GM18502 (cell line): ENCODE measurements around the gene LDAH.

Experiments
- ATAC-seq: cut with Tn5 transposase; IDR thresholded peaks from one replicate; pipeline ENCODE4 v1.9.1; 2021; ENCODE audit warnings: mild to moderate bottlenecking; ENCODE audit not compliant: unreplicated experiment, poor library complexity

Gene LDAH

DNA sequence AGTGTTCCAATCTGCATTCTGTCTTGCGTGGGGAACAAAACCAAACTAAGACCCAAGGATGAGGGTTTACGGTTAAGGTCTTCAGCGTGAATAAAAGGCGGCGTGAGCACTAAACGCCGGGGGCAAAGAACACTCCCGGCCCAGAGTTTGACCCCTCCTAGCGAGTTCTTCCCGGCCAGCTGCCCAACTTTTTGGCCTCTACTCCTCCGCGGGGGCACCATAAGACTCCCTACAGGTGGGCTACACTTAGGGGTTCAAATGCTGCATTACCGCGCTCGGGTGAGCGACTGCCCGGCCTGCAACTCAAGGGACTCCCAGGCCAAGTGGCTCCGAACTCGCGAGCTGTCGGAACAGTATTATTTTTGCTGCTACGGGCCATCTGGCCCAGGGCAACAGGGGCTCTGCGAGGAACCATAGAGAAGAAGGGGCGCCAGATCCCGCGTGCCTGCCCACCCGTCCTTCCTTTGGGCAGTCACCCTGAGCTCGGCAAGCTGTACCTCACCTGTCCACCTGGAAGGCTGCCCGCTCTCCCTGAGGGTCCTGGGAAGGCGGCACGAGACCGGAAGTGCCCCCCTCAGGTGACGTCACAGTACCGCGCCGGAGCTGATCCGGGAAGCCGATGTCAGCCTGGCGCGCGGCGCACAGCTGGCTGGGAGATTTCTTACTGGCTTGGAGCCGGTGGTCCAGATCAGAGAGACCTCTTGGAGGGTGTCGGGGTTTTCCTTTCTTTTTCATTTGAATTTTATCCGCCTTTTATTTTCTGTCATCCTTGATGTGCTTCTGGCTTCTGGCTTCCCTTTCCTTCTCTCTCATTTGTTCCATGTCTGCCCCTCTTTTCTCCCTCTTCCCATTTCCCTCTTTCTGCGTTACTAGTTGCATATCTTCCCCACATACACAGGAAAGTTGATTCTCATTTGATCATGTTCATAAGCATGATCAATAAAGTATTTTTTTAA lies at the start of gene LDAH:
Gene LDAH (minus strand): TSS at position 567 of the 956 bp plus-strand sequence. CDS start 21,638 bp downstream, outside the sequence.
- peak; percentile 90 for ATAC-seq

DNA sequence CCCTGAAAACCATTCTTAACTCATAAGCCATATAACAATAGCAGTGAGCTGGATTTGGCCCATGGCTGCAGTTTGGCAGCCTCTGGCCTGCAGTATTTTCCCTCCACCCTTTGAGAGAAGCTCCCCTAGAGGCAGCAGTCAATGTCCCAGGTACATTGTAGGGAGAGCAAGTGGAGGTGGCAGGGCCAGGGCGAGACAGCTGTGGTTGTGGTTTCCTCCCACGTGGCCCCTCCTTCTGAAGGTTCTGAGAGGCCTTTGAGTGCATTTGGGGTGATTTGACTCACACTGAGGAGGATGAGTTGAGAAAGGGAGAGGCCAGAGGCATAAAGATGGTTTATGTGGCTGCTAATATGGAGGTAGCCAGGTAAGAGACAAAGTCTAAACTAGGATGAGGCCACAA lies 45.5 kb upstream of the LDAH start:
- peak; percentile 100 for ATAC-seq

DNA sequence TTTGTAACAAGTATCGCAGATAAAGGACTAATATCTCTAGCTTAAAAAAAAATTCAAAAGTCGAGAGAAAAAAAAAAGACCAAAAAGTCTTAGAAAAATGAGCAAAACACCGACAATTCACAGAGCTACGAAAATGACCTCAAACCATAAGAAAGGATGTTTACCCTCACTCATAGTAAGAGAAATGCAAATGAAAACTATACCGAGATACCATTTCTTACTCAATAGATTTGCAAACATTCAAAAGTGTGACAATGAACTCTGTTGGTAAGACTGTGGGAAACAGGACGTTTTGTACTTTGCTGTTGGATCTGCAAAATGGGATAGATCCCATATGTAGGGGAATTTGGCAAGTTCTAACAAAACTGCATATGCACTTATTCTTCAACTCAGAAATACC lies 39.9 kb upstream of the LDAH start:
- ATAC-seq: no peak

DNA sequence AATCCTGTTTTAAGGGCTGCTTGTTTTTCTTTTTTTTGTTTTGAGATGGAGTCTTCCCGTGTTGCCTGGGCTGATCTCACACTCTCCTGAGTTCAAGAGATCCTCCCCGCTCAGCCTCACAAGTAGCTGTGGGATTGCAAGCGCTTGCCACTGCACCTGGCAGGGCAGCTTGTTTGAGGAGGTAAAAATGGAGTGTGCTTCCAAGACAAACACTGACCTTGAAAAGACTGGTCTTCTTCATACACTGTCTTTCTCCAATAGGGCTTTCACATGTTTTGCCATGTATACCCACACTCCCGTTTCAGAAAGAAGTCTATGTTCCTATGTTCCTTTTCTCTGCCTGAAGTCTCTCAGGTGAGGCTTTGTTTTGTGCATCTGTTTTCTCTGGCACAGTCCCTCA lies 32.6 kb upstream of the LDAH start:
- ATAC-seq: no peak

DNA sequence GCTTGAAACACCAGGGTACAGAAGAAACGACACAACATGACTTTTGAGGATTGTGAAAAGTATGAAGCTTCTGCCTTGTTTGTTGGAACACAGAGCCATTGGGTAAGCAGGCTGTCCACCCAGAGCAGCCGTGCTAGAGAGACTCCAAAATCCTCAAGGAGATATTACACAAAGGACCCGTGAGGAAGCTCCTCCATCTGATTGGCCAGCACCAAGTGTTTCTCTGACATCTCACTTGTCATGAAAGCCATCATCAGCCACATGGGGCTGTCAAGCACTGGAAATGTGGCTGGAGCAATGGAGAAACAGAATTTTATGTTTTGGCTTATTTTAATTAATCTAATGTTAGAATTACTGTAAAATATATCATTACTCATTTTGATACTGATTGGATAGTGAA lies 29.8 kb upstream of the LDAH start:
- no peak for ATAC-seq

DNA sequence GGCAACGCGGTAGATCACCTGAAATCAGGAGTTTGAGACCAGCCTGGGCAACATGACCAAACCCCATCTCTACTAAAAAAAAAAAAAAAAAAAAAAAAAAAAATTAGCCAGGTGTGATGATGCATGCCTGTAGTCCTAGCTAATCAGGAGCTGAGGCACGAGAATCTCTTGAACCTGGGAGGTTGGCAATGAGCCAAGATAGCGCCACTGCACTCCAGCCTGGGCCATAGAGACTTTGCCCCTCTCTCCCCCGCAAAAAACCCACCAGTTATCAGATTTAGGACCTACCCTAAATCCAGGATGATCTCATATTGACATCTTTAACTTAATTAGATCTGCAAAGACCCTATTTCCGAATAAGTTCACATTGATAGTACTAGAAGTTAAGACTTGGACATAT lies 29.2 kb upstream of the LDAH start:
- no peak for ATAC-seq

DNA sequence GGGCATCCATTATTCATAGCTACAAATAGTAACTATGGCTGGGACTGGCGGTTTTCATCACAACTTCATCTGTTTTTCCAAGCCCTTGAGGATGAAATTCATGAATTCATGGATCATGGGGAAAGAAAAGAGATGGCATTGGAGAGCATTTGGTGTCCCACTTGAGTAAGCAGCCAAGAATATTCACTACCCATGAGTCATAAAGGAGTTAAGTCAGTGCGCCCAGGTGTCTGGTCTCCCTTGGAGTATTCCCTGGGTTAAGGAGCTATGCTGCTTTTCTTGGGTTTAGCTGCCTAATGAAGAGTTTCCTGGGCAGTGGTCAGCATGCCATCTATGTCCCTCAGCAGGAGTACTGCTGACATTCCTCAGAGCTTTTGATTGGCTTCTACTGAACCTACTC lies 21.3 kb upstream of the LDAH start:
- ATAC-seq: no peak

DNA sequence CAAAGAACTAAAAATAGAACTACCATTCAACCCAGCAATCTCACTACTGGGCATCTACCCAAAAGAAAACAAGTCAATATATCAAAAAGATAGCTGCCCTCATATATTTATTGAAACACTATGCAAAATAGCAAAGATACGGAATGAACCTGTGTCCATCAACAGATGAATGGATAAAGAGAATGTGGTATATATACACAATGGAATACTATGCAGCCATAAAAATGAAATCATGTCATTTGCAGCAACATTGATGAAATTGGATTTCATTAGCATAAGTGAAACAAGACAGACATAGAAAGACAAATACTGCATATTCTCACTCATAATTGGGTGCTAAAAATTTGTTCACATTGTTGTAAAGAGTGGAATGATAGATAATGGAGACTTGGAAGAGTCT lies 16.2 kb upstream of the LDAH start:
- ATAC-seq: no peak

DNA sequence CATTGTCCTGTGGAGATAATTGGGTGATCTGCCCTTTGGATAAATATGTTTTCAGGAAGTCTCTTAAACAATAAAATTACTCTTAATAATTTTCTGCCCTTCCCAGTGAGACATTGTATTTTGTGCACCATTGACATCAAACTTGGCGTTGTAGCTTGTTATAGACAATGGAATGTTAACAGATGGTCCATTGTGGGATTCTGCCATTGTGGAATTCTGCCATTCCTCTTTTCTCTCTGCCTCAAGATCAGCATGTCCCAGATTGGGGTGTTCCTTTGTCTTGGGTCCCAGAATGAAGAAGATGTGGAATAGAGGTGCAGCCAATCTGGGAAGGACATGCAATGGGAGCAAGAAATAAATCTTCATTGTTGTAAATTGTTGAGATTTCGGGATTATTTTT lies 15.1 kb upstream of the LDAH start:
- no peak for ATAC-seq

DNA sequence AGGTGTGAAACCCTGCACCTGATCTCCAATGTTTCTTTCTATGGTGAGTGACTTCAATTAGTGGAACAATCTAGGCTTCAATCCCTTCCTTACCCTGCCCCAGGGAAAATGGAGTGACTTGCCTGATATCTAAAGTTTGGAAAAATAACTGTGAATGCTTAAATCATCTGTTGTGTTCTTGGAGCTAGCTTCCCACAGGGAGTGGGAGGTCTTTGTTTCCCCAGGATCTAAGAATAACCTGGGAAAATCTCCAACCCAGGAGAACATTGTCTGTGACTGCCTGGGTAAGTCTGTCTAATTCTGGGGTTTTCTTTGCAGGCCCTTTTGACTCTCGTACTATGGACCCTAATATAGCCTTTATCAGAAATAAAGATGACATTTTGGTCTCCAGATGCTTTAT lies 13.6 kb upstream of the LDAH start:
- ATAC-seq: no peak

DNA sequence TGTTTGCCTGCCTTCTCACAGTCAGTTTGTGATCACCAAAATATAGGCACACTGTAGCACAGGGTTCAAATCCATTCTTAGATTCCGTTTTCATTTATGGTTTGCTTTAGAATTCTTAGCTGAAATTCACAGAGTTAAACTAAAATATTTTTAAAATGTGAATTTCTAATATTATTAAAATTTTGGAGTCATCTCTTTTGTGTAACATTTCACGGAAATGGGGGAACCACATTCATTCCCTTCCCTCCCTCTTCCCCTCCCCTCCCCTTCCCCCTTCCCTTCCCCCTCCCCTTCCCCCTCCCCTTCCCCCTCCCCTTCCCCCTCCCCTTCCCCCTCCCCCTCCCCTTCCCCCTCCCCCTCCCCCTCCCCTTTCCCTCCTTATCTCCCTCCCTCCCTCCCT lies 11.4 kb upstream of the LDAH start:
- ATAC-seq: no peak

DNA sequence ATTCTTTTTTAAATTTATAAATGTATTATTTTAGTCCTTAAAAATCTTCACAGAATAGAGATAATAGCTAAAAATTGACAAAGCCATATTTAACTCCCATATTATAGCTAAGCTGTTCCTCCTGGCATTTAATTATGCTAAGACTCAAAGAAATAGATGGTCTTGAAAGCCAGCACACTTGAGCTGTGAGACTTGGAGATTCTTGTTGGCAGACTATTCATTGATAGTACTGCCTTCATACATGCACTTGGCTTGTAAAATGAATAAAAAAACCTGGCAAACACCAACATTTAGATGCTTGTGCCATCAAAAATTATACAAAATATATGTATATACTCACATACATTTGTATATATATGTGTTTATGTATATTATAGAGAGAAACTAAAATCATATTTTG lies 9.7 kb upstream of the LDAH start:
- ATAC-seq: no peak

DNA sequence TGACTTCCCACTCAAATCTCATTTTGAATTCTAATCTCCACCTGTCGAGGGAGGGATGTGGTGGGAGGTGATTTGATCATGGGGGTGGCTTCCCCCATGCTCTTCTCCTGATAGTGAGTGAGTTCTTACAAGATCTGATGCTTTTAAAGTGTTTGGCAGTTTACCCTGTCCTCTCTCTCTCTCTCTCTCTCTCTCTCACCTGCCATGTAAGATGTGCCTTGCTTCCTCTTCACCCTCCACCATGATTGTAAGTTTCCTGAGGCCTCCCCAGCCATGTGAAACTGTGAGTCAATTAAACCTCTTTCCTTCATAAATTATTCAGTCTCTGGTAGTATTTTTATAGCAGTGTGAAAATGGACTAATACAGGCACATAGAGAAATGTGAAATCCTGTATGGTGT lies 7.0 kb upstream of the LDAH start:
- ATAC-seq: no peak

DNA sequence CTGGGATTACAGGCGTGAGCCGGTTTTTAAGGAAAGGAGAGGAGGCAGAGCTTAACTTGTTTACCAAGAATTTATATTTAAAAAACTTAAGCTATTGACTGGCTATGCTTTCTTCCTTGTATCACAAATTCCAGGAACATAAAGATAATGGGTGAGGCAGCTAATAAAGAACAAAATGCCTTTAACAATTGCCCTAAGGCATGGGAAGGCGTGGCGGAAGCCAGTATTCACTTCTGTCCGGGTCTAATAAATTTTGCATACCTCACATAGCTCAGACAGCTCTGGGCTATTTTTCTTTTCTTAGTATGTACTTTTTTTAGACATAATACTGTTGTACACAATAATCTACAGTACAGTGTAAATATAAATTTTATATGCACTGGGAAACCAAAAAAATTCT lies 1.0 kb upstream of the LDAH start:
- ATAC-seq: no peak

DNA sequence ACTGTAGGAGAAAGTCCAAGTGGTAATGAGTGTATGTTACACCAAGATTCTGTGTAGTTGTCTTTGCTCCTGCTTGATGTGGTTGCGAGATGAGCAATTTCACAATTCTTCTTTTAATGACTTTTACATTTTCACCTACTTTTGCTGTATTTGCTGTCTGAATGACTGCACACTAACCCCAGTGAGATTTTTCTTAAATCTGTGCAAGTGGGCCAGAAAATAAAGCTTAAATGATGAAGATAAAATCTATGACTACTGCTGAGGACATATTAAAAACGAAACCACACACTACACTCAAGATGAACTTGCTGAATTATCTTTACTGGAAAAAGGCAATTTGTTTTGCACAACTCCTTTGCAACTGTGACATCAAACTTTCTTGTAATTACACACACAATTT lies 4.1 kb downstream of the LDAH start:
- ATAC-seq: no peak

DNA sequence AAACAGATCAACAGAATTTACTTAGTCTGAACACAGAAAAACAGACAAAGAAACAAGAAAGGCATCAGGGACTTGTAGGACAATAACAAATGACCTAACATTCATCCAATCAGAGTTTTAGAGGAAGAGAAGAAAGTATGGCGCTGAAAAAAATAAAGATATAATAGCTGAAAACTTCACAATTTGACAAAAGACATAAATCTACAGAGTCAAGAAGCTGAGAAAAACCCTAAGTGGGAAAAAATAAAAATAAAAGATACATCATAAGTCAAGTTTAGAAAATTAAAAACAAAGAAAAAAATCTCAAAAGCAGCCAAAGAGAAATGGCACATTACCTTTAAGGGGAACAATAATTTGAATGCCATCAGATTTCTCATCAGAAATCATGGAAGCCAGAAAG lies 7.7 kb downstream of the LDAH start:
- no peak for ATAC-seq

DNA sequence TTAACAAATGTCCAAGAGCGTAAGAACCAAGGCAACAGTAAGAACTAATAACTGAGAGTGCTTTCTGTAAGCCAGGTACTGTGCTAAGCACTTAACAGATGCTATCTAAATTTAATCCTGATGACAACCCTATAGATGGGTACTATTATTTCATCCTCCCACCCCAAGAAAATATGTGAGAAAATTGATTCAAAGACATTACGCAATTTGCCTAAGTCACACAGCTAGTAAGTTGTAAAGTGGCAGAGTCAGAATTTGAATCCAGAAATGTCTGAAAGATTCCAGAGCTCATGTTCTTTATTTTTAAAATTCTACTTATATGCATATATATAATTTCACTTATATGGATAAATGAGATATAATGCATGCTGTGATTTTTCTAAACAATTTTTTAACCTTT lies 10.1 kb downstream of the LDAH start:
- no peak for ATAC-seq

DNA sequence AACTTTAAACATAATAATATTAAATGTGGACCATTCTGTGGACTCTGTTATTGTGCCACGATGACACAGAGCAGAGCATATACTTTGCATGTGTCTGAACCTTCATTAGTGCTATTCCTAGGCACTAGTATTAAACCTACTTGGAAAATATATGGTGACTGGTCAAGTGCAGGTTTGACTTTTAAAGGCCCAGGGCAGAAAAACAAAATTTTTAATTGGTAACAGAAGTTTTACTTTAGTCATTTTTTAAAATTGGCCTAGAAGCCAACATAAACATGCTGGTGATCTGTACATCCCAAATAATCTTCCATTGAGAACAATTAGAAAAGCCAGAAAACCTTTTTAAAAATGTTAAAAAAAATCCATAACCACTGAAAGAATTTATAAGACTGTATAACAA lies 16.6 kb downstream of the LDAH start:
- no peak for ATAC-seq

DNA sequence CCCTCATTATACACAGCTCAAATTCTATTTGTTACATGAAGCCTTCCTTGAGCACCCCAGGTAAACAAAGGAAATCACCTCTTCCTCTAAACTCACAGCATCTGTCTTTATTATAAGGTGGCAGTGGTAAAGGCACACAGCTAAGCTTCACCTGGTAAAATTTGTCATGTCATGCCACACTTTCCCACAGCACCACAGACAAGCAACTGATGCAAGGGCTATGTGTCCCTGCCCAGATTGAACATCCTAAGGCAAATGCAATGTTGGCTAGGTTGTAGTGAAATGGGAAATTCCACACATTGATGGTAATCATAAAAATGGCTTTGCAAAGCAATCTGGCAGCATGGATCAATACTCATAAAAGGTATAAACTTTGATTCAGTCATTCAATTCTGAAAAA lies 18.9 kb downstream of the LDAH start:
- ATAC-seq: no peak

DNA sequence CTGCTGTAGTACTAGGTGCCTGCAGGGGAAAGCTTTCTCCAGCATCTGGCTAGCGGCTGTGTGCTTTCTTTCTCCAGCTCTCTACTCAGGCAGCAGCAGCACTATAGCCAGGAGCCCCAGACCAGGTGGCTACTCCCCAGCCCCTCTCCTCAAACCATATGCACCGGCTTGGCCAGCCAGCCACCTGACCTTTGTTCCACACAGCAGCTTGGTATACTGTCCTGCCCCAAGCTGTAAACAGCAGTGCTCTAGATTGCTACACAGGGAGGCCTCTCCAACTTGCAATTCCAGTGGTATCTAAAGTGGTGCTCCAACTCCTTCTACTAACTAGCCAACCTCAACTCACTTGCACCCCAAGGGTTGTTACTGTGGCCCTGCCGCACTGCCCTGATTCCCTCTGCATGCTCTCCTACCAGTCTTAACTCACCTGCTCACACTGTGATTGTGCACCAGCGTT lies 19.6 kb downstream of the LDAH start:
- no peak for ATAC-seq

DNA sequence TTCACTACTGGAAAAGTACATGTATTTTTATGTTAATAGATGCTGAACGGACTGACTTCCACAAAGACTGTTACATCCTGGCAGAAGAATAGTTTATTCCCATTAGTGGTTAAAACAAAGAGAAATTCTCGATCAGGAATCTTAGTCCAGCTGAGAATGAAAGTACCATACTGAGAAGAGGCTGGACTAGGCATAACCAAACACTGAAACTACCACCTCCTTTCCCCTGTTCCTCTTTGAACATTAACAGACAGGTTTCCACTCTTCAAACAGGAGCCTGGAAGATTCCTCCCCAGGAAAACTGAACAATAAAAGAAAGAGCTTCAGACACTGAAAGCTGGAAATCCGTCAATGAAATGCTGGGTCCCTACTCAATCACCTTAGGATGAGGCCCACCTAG lies 25.8 kb downstream of the LDAH start:
- ATAC-seq: peak; percentile 77

DNA sequence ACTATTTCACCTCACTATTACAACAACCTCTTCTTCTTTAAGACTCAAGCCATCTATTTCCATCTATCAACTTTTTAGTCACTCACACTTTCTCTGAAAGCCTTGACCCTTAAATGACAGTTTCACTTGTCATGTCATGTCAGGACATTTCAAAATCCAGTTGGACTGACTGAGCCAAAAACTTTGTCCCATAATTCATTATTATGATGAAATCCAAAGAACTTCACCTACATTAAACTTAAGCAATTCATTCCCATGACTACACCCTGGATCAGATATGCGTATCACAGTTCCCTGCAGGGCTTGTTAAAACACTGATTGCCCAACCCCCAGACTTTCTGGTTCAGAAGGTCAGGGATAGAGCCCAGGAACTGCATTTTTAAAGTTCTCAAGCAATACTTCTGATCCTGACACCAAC lies 26.5 kb downstream of the LDAH start:
- ATAC-seq: peak; percentile 52
